Esophagus squamous epithelium (tissue), 4 donors: ENCODE data around the gene PEX6.

Source experiments
- CTCF ChIP-seq, 6 experiments: fragments of 450-650 bp in 4 of 6; fragments of 200-600 bp in 2 of 6; sonication (generic) in 2 of 6; IDR thresholded peaks; one replicate each; pipeline ENCODE4 v1.5.1; 2016 to 2019; ENCODE audit warnings: antibody characterized with exemption in 6 of 6, mild to moderate bottlenecking in 4 of 6, moderate library complexity in 4 of 6
- POLR2A ChIP-seq, 4 donors: fragments of 450-650 bp; IDR thresholded peaks; one replicate each; pipeline ENCODE4 v1.6.1; 2017; ENCODE audit warnings: antibody characterized with exemption in 4 of 4, mild to moderate bottlenecking in 4 of 4, moderate library complexity in 3 of 4

DNA sequence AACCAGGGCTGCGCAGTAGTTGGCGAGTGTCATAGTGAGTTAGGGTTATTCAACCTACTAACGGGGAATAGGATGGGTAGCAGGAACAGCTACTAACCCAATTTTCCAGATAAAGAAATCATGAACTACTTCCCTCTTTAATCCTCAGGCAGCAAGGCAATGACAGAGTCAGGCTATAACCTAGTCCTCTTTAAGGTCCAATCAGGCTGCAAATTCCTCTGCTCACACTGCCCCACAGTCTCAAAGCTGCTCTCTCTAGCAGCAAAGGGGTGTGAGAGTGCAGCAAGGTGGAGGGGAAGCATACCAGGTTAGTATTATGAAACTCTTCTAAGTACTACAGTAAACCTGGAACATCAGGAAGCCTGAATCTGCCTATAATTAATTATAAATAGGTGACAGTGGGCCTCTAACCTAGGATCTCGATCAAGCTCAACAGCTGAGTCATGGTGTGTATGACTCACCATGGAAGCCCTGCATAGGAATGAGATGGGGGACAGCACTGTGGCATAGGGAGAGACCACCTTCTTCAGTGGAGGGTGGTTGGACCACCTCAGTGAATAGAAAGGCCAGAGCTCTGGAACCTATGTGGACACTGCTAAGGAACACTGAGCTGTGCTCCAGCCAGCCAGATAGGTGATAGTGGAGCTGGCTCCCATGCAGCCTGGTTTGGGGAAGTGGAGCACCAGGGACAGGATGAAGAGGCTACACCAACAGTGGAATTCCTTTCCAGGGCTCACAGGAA lies 7.9 kb downstream of the PEX6 start:
- TF ChIP-seq CTCF (IDR thresholded peaks at IDR 0.05) (no peak), POLR2A (IDR thresholded peaks at IDR 0.05) (no peak)
